Ovary (tissue), 9 donors: ENCODE results near the gene HSD11B1. TPM values are rescaled to one million over a fixed set of nuclear protein-coding genes. Genes with fewer than 3 reads are reported as not detected.

Source experiments
- DNase-seq, 5 donors: peaks; one replicate each; pipeline ENCODE4 v3.0.0-alpha.2; 2019 to 2020
- H3K27ac ChIP-seq, 2 donors: fragments of 200-600 bp; one replicate each; pipeline versions ENCODE4 v1.5.1 to v1.8.0; 2019 to 2022
- H3K27me3 ChIP-seq: fragments of 200-600 bp; one replicate; pipeline ENCODE4 v1.8.0; 2022
- H3K36me3 ChIP-seq: fragments of 200-600 bp; sonication (generic); one replicate; pipeline ENCODE4 v1.5.1; 2019
- H3K4me1 ChIP-seq: one replicate; pipeline ENCODE4 v1.8.1; 2013; ENCODE audit warnings: mild to moderate bottlenecking, moderate library complexity; ENCODE audit not compliant: insufficient read depth
- H3K4me3 ChIP-seq: fragments of 200-600 bp; sonication (generic); one replicate; pipeline ENCODE4 v1.5.1; 2017
- H3K9me3 ChIP-seq, 2 donors: fragments of 200-600 bp in 1 of 2; sonication (generic) in 1 of 2; one replicate each; pipeline versions ENCODE4 v1.5.1 to v1.8.1; 2013 to 2019; ENCODE audit warnings: mild to moderate bottlenecking in 1 of 2, moderate library complexity in 1 of 2
- CTCF ChIP-seq, 3 donors: fragments of 450-650 bp in 2 of 3; fragments of 200-600 bp in 1 of 3; IDR thresholded peaks; one replicate each; pipeline versions ENCODE4 v1.5.1 to v1.8.0; 2016 to 2022; ENCODE audit warnings: antibody characterized with exemption in 3 of 3, mild to moderate bottlenecking in 1 of 3
- EP300 ChIP-seq: sonication (generic); formaldehyde crosslinking; IDR thresholded peaks from one replicate; pipeline ENCODE4 v1.6.1; 2017; ENCODE audit warnings: antibody characterized with exemption
- POLR2A ChIP-seq: fragments of 450-650 bp; IDR thresholded peaks from one replicate; pipeline ENCODE4 v1.6.1; 2017; ENCODE audit warnings: antibody characterized with exemption, mild to moderate bottlenecking, moderate library complexity
- WGBS, 3 donors: extraction: QIAGEN DNeasy Blood & Tissue Kit in 1 of 3; methylation state at CpG; one replicate each; pipeline versions ENCODE4 v1.1.5 to v1.1.7; 2013 to 2017; 5-methylcytosine and 5-hydroxymethylcytosine counted together
- intact Hi-C, 4 donors: fragments of 100-400 bp; cut with DNase I; formaldehyde crosslinking; loops; one replicate each; pipeline versions ENCODE4 v1.11.0 to v1.15.1; 2022 to 2023
- polyA plus RNA-seq, 2 donors: library from polyadenylated mRNA; stranded (reverse); fragments of 200-250 nt in 1 of 2; fragments of 350-450 nt in 1 of 2; fragmentation: Illumina TruSeq in 1 of 2; extraction: RNeasy Lipid Tissue Mini Kit (QIAGEN cat#74804) in 1 of 2; gene quantifications; one replicate each; pipeline ENCODE4 v1.2.3, GENCODE V29; 2013 to 2014
- total RNA-seq, 7 donors: library from RNA; depleted of rRNA in 2 of 7; stranded (reverse); fragments of >200 nt in 2 of 7; fragmentation: NEBNext Ultra II Directional in 3 of 7; extraction: Animal tissue kit (Norgen Biotek cat#: 25700) in 3 of 7; gene quantifications; one replicate each; pipeline versions ENCODE4 v1.1.0 to v1.2.4, GENCODE V29; 2016 to 2023
- donor health status: DM: no; HTN: no; CAD: no; lungs with moderate emphysema.
- donor health status: DM: no; HTN: no; CAD: no.
- donor health status: Bipolar disorder and iron deficiency.
- donor health status: DM: yes; HTN: yes; CAD: no.
- donor health status: DM: no; HTN: no; CAD: no.
- donor health status: DM: yes; HTN: yes; CAD: no.

HSD11B1 gene
- total and polyA plus RNA-seq, 9 donors, result 7.4 to 265 (median 57.7) TPM

GRCh38 chr1:209766051-209766450, 61.4 kb downstream of the HSD11B1 start:
- no peaks in the 10 kb centered on the region for H3K9me3 ChIP-seq
- WGBS, 3 donors, result 70 to 76% (median 75%) methylated on average over 2 of the region's 2 CpGs

GRCh38 chr1:209767096-209767495, 62.5 kb downstream of the HSD11B1 start:
- Histone ChIP-seq H3K4me3 (no peak overlapping the region), H3K36me3 (no peaks in the 10 kb centered on the region), H3K27me3 (no peaks in the 10 kb centered on the region), H3K27ac (no peak overlapping the region), H3K4me1 (peaks cover 5% of the 10 kb centered on the region), H3K9me3 (no peaks in the 10 kb centered on the region)
- no peak for DNase-seq
- no peak for TF ChIP-seq CTCF (IDR thresholded peaks at IDR 0.05)
- TF ChIP-seq POLR2A, result no peak
- TF ChIP-seq EP300, result no peak
- intact Hi-C loops, result no loop called here

More at GRCh38 chr1:209766051-209766450, 61.4 kb downstream of the HSD11B1 start:
- no peak for TF ChIP-seq POLR2A
- no peak for TF ChIP-seq EP300
- Histone ChIP-seq H3K27me3 (no peaks in the 10 kb centered on the region), H3K36me3 (no peaks in the 10 kb centered on the region), H3K4me3 (no peak overlapping the region), H3K27ac (no peak overlapping the region), H3K4me1 (peaks cover 5% of the 10 kb centered on the region)
- DNase-seq, result no peak
- intact Hi-C loops, result no loop called here

GRCh38 chr1:209767706-209768105, 63.1 kb downstream of the HSD11B1 start:
- H3K36me3 ChIP-seq, result no peaks in the 10 kb centered on the region
- H3K4me3 ChIP-seq, result no peak overlapping the region
- H3K9me3 ChIP-seq, result no peaks in the 10 kb centered on the region
- intact Hi-C loops, result no loop called here
- no peak for DNase-seq
- TF ChIP-seq CTCF (IDR thresholded peaks at IDR 0.05), result no peak
- TF ChIP-seq EP300, result no peak
- no peak for TF ChIP-seq POLR2A
- H3K27me3 ChIP-seq, result no peaks in the 10 kb centered on the region
- no peak overlapping the region for H3K27ac ChIP-seq
- H3K4me1 ChIP-seq, result peaks cover 5% of the 10 kb centered on the region

- Histone ChIP-seq H3K27ac (no peak overlapping the region), H3K4me1 (peaks cover 5% of the 10 kb centered on the region), H3K27me3 (no peaks in the 10 kb centered on the region), H3K36me3 (no peaks in the 10 kb centered on the region), H3K4me3 (no peak overlapping the region), H3K9me3 (no peaks in the 10 kb centered on the region)
- no peak for DNase-seq
- no peak for TF ChIP-seq POLR2A
- TF ChIP-seq CTCF (IDR thresholded peaks at IDR 0.05), result no peak
- no peak for TF ChIP-seq EP300
- intact Hi-C loops, result no loop called here
- WGBS, 3 donors, result 86 to 95% (median 87%) methylated on average over 9 of the region's 9 CpGs
Measured at GRCh38 chr1:209768354-209768774, 63.7 kb downstream of the HSD11B1 start.

- H3K9me3 ChIP-seq, result no peaks in the 10 kb centered on the region
- H3K36me3 ChIP-seq, result no peaks in the 10 kb centered on the region
- 7 to 15% (median 9%) methylated on average over 13 of the region's 13 CpGs for WGBS, 3 donors
- no peak overlapping the region for H3K4me3 ChIP-seq
- H3K27me3 ChIP-seq, result no peaks in the 10 kb centered on the region
- no peak for TF ChIP-seq POLR2A
- no peak for TF ChIP-seq EP300
- TF ChIP-seq CTCF (IDR thresholded peaks at IDR 0.05), result no peak
- H3K4me1 ChIP-seq, result peaks cover 5% of the 10 kb centered on the region
- H3K27ac ChIP-seq, result no peak overlapping the region
- peak; percentile 31 to 60 (median 43) for DNase-seq
- intact Hi-C loops, result no loop called here
Measured at GRCh38 chr1:209769171-209769904, 64.7 kb downstream of the HSD11B1 start.
